GM21786 (cell line): ENCODE data around the gene SLC36A2.
A peak's percentile ranks its signal among the peaks of the same experiment; 100 is the strongest.

Source experiments
- ATAC-seq: cut with Tn5 transposase; IDR thresholded peaks from one replicate; pipeline ENCODE4 v1.9.1; 2021; ENCODE audit not compliant: unreplicated experiment

SLC36A2 gene

GRCh38 chr5:151284392-151284967 lies 62.9 kb downstream of the SLC36A2 start:
- ATAC-seq: no peak

- no peak for ATAC-seq
Measured at GRCh38 chr5:151283120-151283825, 64.1 kb downstream of the SLC36A2 start.

- no peak for ATAC-seq
Measured at GRCh38 chr5:151281001-151281639, 66.2 kb downstream of the SLC36A2 start.

- ATAC-seq: no peak
Measured at GRCh38 chr5:151280443-151280842, 66.9 kb downstream of the SLC36A2 start.

GRCh38 chr5:151278845-151279244 lies 68.5 kb downstream of the SLC36A2 start:
- ATAC-seq: no peak

GRCh38 chr5:151275803-151276202 lies 71.6 kb downstream of the SLC36A2 start:
- no peak for ATAC-seq

- ATAC-seq: no peak
Measured at GRCh38 chr5:151274666-151275065, 72.7 kb downstream of the SLC36A2 start.

- no peak for ATAC-seq
Measured at GRCh38 chr5:151271336-151271735, 76.0 kb downstream of the SLC36A2 start.

- peak; percentile 89 for ATAC-seq
Measured at GRCh38 chr5:151270599-151270998, 76.8 kb downstream of the SLC36A2 start.

GRCh38 chr5:151267491-151268260 lies 79.7 kb downstream of the SLC36A2 start:
- no peak for ATAC-seq
